Urinary bladder (tissue), 4 donors: Measurements from ENCODE around the gene DPP10. TPM values are rescaled to one million over a fixed set of nuclear protein-coding genes. Genes with fewer than 3 reads are reported as not detected.
A peak's percentile ranks its signal among the peaks of the same experiment; 100 is the strongest.

ENCODE experiments used
- DNase-seq: peaks from one replicate; pipeline ENCODE4 v3.0.0-alpha.2; 2015; ENCODE audit errors: extremely low spot score
- H3K27ac ChIP-seq: one replicate; pipeline ENCODE4 v1.5.1; 2013; ENCODE audit warnings: low read depth, mild to moderate bottlenecking, moderate library complexity
- H3K36me3 ChIP-seq: one replicate; pipeline ENCODE4 v1.6.1; 2013; ENCODE audit warnings: mild to moderate bottlenecking, moderate library complexity; ENCODE audit not compliant: insufficient read depth
- H3K4me1 ChIP-seq: one replicate; pipeline ENCODE4 v1.6.1; 2013; ENCODE audit warnings: mild to moderate bottlenecking, moderate library complexity; ENCODE audit not compliant: insufficient read depth
- H3K4me3 ChIP-seq: one replicate; pipeline ENCODE4 v1.5.1; 2013; ENCODE audit warnings: low read depth, low read length
- WGBS: extraction: QIAGEN DNeasy Blood & Tissue Kit; methylation state at CpG from one replicate; pipeline ENCODE4 v1.1.7; 2013; 5-methylcytosine and 5-hydroxymethylcytosine counted together
- polyA plus RNA-seq: library from polyadenylated mRNA; stranded (reverse); fragments of 200-250 nt; gene quantifications from one replicate; pipeline ENCODE4 v1.2.3, GENCODE V29; 2013
- total RNA-seq: library from RNA; depleted of rRNA; stranded (reverse); fragments of >200 nt; gene quantifications from one replicate; pipeline ENCODE4 v1.2.3, GENCODE V29; 2014
- donor health status: healthy with polysubstance abuse.
- donor health status: healthy.

Gene DPP10
- total and polyA plus RNA-seq, 2 donors = 0.32 to 12.4 TPM

DNA sequence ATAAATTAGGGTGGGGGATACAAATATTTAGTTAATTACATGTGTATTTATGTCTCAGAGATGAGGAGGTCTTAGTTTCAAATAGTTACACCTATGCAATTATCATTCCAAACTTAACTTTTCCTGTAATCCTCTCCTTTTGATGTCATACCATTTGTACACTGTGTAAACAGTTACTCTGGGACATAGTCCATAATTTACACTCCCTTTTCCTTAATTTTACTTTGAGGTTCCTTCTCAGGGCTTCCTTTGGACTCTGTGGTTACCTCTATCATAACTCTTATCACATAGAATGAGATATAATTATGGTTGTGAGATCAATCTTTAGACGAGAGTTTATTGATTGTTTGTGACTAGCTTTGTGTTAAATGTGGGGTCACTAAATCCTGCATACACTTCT lies 84.4 kb downstream of the DPP10 start:
- 71% methylated on average over 1 of the region's 1 CpG for WGBS
- H3K36me3 ChIP-seq = no peaks in the 10 kb centered on the region
- H3K4me3 ChIP-seq = no peak overlapping the region
- DNase-seq = no peak
- H3K27ac ChIP-seq = no peak overlapping the region
- no peaks in the 10 kb centered on the region for H3K4me1 ChIP-seq

GRCh38 chr2:114527330-114527983 lies 85.0 kb downstream of the DPP10 start:
- 78% methylated on average over 9 of the region's 9 CpGs for WGBS
- Histone ChIP-seq H3K27ac (no peak overlapping the region), H3K4me1 (no peaks in the 10 kb centered on the region), H3K36me3 (no peaks in the 10 kb centered on the region), H3K4me3 (no peak overlapping the region)
- no peak for DNase-seq

DNA sequence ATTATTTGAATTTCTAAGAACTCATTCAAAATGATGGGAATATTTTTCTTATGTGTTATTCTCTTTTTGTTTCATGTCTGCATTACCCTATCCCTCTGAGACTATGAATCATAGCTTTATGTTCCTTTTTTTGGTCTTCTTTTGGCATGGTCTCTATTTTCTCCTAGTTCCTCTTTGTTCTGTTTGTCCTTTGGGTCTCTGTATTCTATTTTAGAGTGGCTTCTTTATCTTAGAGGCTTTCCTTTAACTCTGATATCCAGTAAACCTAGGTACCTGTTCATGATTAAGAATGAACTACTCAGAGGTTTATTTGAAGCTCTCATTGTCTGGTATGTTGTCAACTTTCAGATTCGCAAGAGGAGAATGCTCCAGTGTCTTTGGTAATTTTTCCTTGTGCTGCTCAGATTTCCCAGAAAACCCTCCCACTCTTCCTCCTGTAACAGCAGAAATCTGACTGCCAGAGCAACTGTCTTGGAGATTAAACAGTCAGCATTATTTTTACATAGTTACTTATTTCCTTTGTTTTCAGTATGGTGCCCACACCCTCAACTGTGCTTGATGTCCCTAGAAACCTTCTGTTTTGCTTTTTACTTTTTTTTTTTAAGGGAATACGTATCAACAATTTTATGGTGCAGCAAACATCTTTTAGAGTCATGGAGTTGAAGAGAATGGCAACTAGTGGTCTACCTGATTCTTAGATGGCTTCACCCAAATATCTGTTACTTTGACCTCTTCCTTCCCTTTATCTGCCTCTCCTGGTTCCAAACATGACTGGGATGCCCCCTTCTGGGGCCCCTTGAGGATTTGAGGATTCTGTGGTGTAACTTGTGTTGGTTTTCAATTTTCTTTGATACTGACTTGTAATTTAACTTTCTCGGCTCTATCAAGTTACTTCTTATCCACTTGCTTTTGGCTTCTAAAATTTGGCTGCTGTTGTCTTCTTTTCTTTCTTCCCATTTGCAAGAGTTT lies 92.0 kb downstream of the DPP10 start:
- H3K4me3 ChIP-seq = no peak overlapping the region
- H3K4me1 ChIP-seq = no peaks in the 10 kb centered on the region
- DNase-seq = no peak
- H3K36me3 ChIP-seq = no peaks in the 10 kb centered on the region
- 57% methylated on average over 3 of the region's 3 CpGs for WGBS
- H3K27ac ChIP-seq = no peak overlapping the region

GRCh38 chr2:114537777-114538176 lies 95.3 kb downstream of the DPP10 start:
- Histone ChIP-seq H3K4me1 (no peaks in the 10 kb centered on the region), H3K4me3 (no peak overlapping the region)

DNA sequence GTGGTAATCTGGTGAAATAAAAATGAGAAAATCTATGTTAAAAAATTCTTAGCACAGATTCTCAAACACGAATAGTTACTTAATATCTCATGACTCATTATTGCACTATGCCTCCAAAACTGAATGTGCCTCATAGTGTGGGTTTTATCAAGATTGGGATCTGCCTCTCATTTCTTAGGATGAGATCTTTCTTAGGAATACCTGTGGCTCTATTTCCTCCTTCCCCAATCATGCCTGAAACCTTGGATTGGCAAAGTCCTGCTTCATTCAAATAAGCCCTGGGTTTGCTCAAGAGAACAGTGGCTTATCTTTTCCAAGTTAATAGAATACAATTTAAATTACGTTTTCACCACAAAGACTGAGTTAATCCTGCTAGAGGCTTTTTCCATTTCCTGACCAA lies 100.3 kb downstream of the DPP10 start:
- Histone ChIP-seq H3K4me1 (no peaks in the 10 kb centered on the region), H3K27ac (no peak overlapping the region), H3K4me3 (no peak overlapping the region), H3K36me3 (no peaks in the 10 kb centered on the region)
- DNase-seq = no peak
- WGBS = 14% methylated on average over 2 of the region's 2 CpGs

More at GRCh38 chr2:114537777-114538176, 95.3 kb downstream of the DPP10 start:
- no peak for DNase-seq
- Histone ChIP-seq H3K36me3 (no peaks in the 10 kb centered on the region), H3K27ac (no peak overlapping the region)
- WGBS = 70% methylated on average over 1 of the region's 1 CpG

DNA sequence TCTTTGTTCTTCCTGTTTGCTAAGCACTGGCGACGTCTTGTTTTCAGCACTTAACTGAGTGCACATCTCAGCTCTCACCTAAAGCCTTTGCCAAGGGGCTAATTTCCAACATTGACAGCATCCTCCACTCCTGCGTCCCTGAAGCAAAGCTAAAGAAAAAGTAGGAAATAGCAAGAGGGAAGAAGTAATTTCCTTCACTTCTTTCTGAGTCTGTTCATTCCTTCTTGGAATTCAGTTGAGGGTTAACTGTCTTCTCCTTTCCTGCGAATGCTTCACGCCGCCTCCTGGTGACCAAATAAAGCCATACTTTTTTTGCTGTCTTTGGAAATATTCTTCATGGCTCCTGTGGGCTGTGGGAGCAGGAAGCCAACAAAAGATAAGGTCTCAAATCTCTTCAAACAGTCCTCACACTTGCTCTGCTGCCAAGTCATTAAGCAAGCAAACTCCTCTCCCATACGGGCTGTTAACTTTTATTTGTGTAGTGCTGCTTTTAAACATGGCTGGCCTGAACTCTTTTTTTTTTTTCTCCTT lies 100.9 kb downstream of the DPP10 start:
- no peak overlapping the region for H3K27ac ChIP-seq
- no peaks in the 10 kb centered on the region for H3K4me1 ChIP-seq
- no peak overlapping the region for H3K4me3 ChIP-seq
- no peaks in the 10 kb centered on the region for H3K36me3 ChIP-seq
- DNase-seq = peak; percentile 53
- WGBS = 3% methylated on average over 7 of the region's 7 CpGs

GRCh38 chr2:114545052-114545451 lies 102.6 kb downstream of the DPP10 start:
- Histone ChIP-seq H3K4me1 (no peaks in the 10 kb centered on the region), H3K4me3 (no peak overlapping the region), H3K36me3 (no peaks in the 10 kb centered on the region), H3K27ac (no peak overlapping the region)
- WGBS = 98% methylated on average over 2 of the region's 2 CpGs
- no peak for DNase-seq

DNA sequence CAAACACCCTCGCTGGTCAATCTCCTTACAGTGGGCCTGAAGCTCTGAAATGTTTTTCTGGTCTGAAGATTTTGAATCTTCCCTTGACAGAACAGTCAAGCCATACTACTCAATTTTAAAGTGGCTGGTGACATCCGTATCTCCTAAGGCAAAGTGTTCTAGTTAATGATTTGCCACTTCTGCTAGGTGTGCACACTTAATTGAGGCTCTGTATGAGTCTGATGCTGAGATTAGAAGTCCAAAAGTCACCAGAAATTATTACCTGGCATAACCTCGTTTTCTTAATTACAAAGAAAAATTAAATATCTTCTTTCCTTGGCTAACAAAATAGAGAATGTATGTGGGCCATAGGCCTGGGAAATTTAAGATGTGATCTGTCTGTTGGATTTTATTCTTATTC lies 104.1 kb downstream of the DPP10 start:
- H3K4me1 ChIP-seq = no peaks in the 10 kb centered on the region
- WGBS = 77% methylated on average over 3 of the region's 3 CpGs
- H3K36me3 ChIP-seq = no peaks in the 10 kb centered on the region
- H3K27ac ChIP-seq = no peak overlapping the region
- DNase-seq = no peak
- H3K4me3 ChIP-seq = no peak overlapping the region

DNA sequence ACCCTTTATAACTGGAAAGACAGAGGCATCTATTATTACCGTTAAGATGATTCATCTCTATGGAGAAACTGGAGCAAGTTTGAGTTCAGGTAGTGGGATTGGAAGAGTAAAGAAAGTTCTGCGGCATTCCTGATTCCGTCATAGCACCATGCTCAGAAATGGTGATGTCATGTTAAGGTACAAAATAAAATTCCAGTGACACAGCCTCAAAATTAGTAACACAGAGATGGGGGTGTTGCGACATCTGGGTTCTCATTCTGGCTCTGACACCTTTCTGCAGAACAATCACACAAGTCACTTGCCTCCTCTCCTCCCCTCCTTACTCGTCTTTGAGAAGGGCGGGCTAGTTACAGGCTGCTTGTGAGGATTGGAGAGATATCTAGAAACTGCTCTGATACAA lies 105.7 kb downstream of the DPP10 start:
- Histone ChIP-seq H3K27ac (no peak overlapping the region), H3K4me3 (no peak overlapping the region), H3K36me3 (no peaks in the 10 kb centered on the region), H3K4me1 (no peaks in the 10 kb centered on the region)
- no peak for DNase-seq
- WGBS = 88% methylated on average over 6 of the region's 6 CpGs

DNA sequence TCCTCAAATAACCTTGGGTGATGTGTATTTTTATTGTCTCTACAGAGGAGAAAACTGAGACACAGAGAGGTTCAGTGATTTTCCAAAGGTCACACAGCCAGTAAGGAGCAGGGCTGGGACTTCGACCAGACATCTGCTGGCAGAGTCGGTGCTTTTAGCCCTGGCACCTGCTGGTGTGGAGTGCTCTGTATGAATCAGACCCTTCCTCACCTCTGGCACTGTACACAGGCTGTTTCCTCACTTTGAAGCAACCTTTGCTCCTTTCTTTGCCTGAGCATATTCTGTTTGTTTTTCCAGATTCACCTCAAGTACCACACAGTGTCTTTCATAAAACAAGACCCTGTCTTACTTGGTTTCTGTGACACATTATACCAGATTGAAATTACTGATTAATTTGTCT lies 107.9 kb downstream of the DPP10 start:
- 81% methylated on average over 2 of the region's 2 CpGs for WGBS
- no peak for DNase-seq

DNA sequence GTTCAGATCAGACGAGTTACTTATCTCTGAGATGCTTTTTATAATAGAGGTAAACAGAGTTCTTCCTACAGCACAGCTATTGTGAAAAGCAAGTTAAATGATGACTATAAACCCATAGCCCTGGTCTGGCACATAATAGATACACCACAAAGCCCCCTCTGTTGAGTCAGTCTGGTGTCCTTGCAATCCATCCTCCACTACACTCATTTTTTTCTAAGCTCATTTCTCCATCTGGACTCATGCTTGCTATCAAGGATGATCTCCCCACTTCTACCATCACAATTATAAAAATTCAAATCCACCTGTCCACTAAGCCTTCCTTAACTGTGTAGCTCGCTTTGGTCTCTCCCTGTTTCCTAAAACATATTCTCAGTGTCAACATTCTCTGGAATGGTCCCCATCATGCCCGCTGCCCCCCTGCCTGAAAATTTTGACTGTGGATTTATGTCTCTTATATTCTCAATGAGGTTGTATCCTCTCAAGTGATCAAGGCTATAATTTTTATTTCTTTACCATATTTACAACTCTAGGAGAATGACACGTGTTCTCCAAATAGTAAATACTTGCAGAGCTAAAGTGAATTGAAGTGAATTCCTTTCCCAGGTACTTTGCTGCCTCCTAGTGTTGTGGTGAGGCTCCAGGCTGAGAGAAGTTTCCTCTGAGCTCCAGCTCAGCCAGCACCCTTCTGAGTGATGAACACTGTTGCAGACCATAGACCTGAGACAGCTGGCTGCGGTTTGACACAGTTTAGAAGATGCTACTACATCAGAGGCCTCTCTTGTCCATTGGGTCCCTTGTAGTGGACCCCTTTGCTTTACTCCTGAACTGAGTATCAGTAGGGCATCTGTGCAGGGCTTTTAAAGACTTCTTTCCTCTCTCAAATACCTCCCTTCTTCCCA lies 108.7 kb downstream of the DPP10 start:
- no peak overlapping the region for H3K4me3 ChIP-seq
- DNase-seq = peak; percentile 4
- WGBS = 42% methylated on average over 5 of the region's 5 CpGs
- H3K4me1 ChIP-seq = no peaks in the 10 kb centered on the region
- no peaks in the 10 kb centered on the region for H3K36me3 ChIP-seq
- H3K27ac ChIP-seq = no peak overlapping the region

More for the DNA sequence above, 107.9 kb downstream of the DPP10 start:
- H3K4me3 ChIP-seq = no peak overlapping the region
- H3K27ac ChIP-seq = no peak overlapping the region
- H3K4me1 ChIP-seq = no peaks in the 10 kb centered on the region
- no peaks in the 10 kb centered on the region for H3K36me3 ChIP-seq

GRCh38 chr2:114553027-114553426 lies 110.6 kb downstream of the DPP10 start:
- Histone ChIP-seq H3K4me3 (no peak overlapping the region), H3K4me1 (no peaks in the 10 kb centered on the region), H3K36me3 (no peaks in the 10 kb centered on the region), H3K27ac (no peak overlapping the region)
- WGBS = 59% methylated on average over 5 of the region's 5 CpGs
- no peak for DNase-seq

DNA sequence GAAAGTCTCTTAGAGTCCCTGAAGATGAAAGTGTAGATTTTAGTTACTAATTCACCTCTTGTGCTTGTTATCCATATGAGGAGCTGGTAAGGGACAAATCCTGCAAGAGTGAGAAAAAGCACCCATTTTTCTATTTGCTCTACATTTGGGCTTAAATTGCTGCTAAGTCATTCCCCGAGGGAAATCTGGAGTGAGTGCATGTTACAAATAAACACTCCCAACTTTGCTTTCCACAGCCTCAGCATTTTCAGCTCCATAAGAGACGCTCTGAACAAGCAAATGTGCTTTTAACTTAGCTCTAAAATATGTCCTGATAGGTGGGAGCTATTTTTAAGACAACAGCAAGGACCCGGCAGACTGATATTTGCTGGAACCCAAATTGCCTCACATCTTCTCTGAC lies 126.7 kb downstream of the DPP10 start:
- 48% methylated on average over 3 of the region's 3 CpGs for WGBS
- Histone ChIP-seq H3K36me3 (no peaks in the 10 kb centered on the region), H3K4me1 (no peaks in the 10 kb centered on the region), H3K4me3 (no peak overlapping the region), H3K27ac (no peak overlapping the region)
- no peak for DNase-seq
